Vagina (tissue), 2 donors: ENCODE data around the gene TRMT5. TPM values are rescaled to one million over a fixed set of nuclear protein-coding genes. Genes with fewer than 3 reads are reported as not detected.

Experiments
- DNase-seq, 2 donors: peaks; one replicate each; pipeline ENCODE4 v3.0.0-alpha.2; 2017; ENCODE audit errors: extremely low spot score in 2 of 2
- H3K27ac ChIP-seq: fragments of 200-600 bp; sonication (generic); one replicate; pipeline ENCODE4 v1.5.1; 2019
- H3K27me3 ChIP-seq: fragments of 200-600 bp; sonication (generic); one replicate; pipeline ENCODE4 v1.5.1; 2019
- H3K36me3 ChIP-seq, 2 donors: fragments of 200-600 bp; sonication (generic); one replicate each; pipeline ENCODE4 v1.5.1; 2017 to 2019
- H3K4me1 ChIP-seq: fragments of 200-600 bp; sonication (generic); one replicate; pipeline ENCODE4 v1.5.1; 2019
- H3K4me3 ChIP-seq, 2 donors: fragments of 200-600 bp; sonication (generic); 1 replicate in 1 of 2; 2 replicates in 1 of 2; pipeline ENCODE4 v1.5.1; 2016 to 2019
- H3K9me3 ChIP-seq: fragments of 200-600 bp; sonication (generic); one replicate; pipeline ENCODE4 v1.5.1; 2019
- CTCF ChIP-seq, 3 experiments: fragments of 450-650 bp in 2 of 3; fragments of 200-600 bp in 1 of 3; sonication (generic) in 1 of 3; IDR thresholded peaks; one replicate each; pipeline ENCODE4 v1.5.1; 2017 to 2019; ENCODE audit warnings: antibody characterized with exemption in 3 of 3, mild to moderate bottlenecking in 2 of 3, moderate library complexity in 2 of 3
- POLR2A ChIP-seq, 2 donors: fragments of 450-650 bp; IDR thresholded peaks; one replicate each; pipeline ENCODE4 v1.6.1; 2017; ENCODE audit warnings: antibody characterized with exemption in 2 of 2, mild to moderate bottlenecking in 2 of 2, moderate library complexity in 2 of 2
- POLR2AphosphoS5 ChIP-seq, 2 donors: sonication (generic); formaldehyde crosslinking; IDR thresholded peaks; one replicate each; pipeline ENCODE4 v1.9.0; 2017; ENCODE audit warnings: antibody characterized with exemption in 2 of 2, mild to moderate bottlenecking in 2 of 2, low read depth in 1 of 2; ENCODE audit not compliant: insufficient read depth in 1 of 2
- intact Hi-C: fragments of 100-400 bp; cut with DNase I; formaldehyde crosslinking; loops from one replicate; pipeline ENCODE4 v1.15.1; 2023
- total RNA-seq: library from RNA; depleted of rRNA; stranded (reverse); fragments of >200 nt; gene quantifications from one replicate; pipeline ENCODE4 v1.2.3, GENCODE V29; 2016

TRMT5 gene
- total RNA-seq, 1 donor from 2014 or later, result 2.9 TPM

DNA sequence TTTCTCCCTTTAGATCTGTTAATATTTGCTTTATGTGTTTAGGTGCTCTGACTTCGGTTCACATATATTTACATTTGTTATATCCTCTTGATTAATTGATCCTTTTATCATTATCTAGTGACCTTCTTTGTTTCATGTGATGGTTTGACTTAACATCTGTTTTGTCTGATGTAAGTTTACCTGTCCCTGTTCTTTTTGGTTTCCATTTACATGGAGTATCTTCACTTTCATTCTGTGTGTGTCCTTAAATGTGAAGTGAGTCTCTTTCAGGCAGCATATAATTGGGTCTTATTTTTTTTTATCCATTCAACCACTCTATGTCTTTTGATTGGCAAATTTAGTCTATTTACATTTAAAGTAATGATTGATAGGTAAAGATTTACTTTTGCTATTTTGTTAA is 24.2 kb downstream of the TRMT5 start:
- no peak overlapping the region for H3K4me3 ChIP-seq
- TF ChIP-seq CTCF (IDR thresholded peaks at IDR 0.05) (no peak), POLR2AphosphoS5 (IDR thresholded peaks at IDR 0.05; ENCODE audit: insufficient read depth in 1 of 2, low read depth in 1 of 2) (no peak), POLR2A (IDR thresholded peaks at IDR 0.05) (no peak)
- no peaks in the 10 kb centered on the region for H3K4me1 ChIP-seq
- DNase-seq, result no peak
- H3K27ac ChIP-seq, result no peak overlapping the region
- peaks cover 0 to 3% of the 10 kb centered on the region in 2 donors for H3K36me3 ChIP-seq
- intact Hi-C loops, result no loop called here
- H3K27me3 ChIP-seq, result no peaks in the 10 kb centered on the region
- peaks cover 11% of the 10 kb centered on the region for H3K9me3 ChIP-seq

GRCh38 chr14:60956202-60956601 is 24.7 kb downstream of the TRMT5 start:
- Histone ChIP-seq H3K9me3 (peaks cover 11% of the 10 kb centered on the region), H3K36me3 (peaks cover 0 to 3% of the 10 kb centered on the region in 2 donors), H3K27ac (no peak overlapping the region), H3K4me1 (no peaks in the 10 kb centered on the region), H3K4me3 (no peak overlapping the region), H3K27me3 (no peaks in the 10 kb centered on the region)
- TF ChIP-seq POLR2A (IDR thresholded peaks at IDR 0.05), result no peak
- TF ChIP-seq POLR2AphosphoS5 (IDR thresholded peaks at IDR 0.05; ENCODE audit: insufficient read depth in 1 of 2, low read depth in 1 of 2), result no peak
- no peak for TF ChIP-seq CTCF (IDR thresholded peaks at IDR 0.05)
- intact Hi-C loops, result no loop called here
- DNase-seq, result no peak

GRCh38 chr14:60951776-60952435 is 29.0 kb downstream of the TRMT5 start:
- no peaks in the 10 kb centered on the region for H3K4me1 ChIP-seq
- no peaks in the 10 kb centered on the region for H3K27me3 ChIP-seq
- H3K27ac ChIP-seq, result no peak overlapping the region
- intact Hi-C loops, result no loop called here
- TF ChIP-seq CTCF (IDR thresholded peaks at IDR 0.05), result no peak
- no peak overlapping the region for H3K4me3 ChIP-seq
- no peaks in the 10 kb centered on the region for H3K36me3 ChIP-seq
- DNase-seq, result no peak
- no peaks in the 10 kb centered on the region for H3K9me3 ChIP-seq

- intact Hi-C loops, result no loop called here
- Histone ChIP-seq H3K36me3 (no peaks in the 10 kb centered on the region), H3K27me3 (no peaks in the 10 kb centered on the region), H3K4me3 (no peak overlapping the region), H3K4me1 (no peaks in the 10 kb centered on the region), H3K27ac (no peak overlapping the region), H3K9me3 (no peaks in the 10 kb centered on the region)
- no peak for TF ChIP-seq CTCF (IDR thresholded peaks at IDR 0.05)
- no peak for TF ChIP-seq POLR2A (IDR thresholded peaks at IDR 0.05)
- TF ChIP-seq POLR2AphosphoS5 (IDR thresholded peaks at IDR 0.05; ENCODE audit: insufficient read depth in 1 of 2, low read depth in 1 of 2), result no peak
- DNase-seq, result no peak
These were observed 34.1 kb downstream of the TRMT5 start for GRCh38 chr14:60946773-60947172.

GRCh38 chr14:60945984-60946383 is 34.9 kb downstream of the TRMT5 start:
- no peaks in the 10 kb centered on the region for H3K27me3 ChIP-seq
- no peak overlapping the region for H3K27ac ChIP-seq
- no peaks in the 10 kb centered on the region for H3K4me1 ChIP-seq
- TF ChIP-seq POLR2A (IDR thresholded peaks at IDR 0.05) (no peak), POLR2AphosphoS5 (IDR thresholded peaks at IDR 0.05; ENCODE audit: insufficient read depth in 1 of 2, low read depth in 1 of 2) (no peak), CTCF (IDR thresholded peaks at IDR 0.05) (no peak)
- no peak for DNase-seq
- H3K9me3 ChIP-seq, result no peaks in the 10 kb centered on the region
- H3K4me3 ChIP-seq, result no peak overlapping the region
- no peaks in the 10 kb centered on the region for H3K36me3 ChIP-seq
- intact Hi-C loops, result no loop called here
